ENCODE results near the gene C1QTNF5.

DNA sequence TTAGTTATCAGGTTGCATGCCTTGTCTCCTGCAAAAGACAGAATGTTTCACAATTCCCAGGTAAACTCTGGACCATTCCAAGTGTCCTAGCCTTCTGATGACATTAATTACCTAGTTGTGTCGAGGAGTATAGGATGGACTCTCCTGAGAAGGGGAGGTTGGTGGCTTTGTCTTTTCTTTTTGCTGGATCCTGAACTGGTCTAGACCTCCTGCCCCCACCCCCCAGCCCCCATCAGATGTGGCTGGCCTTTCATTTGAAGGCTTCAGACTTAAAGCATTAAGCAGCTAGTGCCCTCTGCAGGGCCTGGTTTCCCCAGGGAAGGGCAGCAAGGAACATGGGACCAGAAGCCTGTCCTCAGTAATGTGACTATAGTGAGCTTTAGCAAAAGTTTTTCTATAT, 33.5 kb downstream of the C1QTNF5 start:
- no peak for TF ChIP-seq EZH2phosphoT487 (IDR thresholded peaks at IDR 0.05; ENCODE audit: borderline replicate concordance, low read depth, low read length)
- TF ChIP-seq, protein P1, sequence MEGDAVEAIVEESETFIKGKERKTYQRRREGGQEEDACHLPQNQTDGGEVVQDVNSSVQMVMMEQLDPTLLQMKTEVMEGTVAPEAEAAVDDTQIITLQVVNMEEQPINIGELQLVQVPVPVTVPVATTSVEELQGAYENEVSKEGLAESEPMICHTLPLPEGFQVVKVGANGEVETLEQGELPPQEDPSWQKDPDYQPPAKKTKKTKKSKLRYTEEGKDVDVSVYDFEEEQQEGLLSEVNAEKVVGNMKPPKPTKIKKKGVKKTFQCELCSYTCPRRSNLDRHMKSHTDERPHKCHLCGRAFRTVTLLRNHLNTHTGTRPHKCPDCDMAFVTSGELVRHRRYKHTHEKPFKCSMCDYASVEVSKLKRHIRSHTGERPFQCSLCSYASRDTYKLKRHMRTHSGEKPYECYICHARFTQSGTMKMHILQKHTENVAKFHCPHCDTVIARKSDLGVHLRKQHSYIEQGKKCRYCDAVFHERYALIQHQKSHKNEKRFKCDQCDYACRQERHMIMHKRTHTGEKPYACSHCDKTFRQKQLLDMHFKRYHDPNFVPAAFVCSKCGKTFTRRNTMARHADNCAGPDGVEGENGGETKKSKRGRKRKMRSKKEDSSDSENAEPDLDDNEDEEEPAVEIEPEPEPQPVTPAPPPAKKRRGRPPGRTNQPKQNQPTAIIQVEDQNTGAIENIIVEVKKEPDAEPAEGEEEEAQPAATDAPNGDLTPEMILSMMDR (conservative IDR thresholded peaks at IDR 0.05; ENCODE audit: low read length), result peak; percentile 48
